Loucy (cell line): ENCODE measurements around the gene ZNF407.

Experiments used
- EZH2phosphoT487 ChIP-seq: fragments of 200-600 bp; IDR thresholded peaks from 2 replicates; pipeline ENCODE4 v1.6.1; 2018; ENCODE audit warnings: antibody characterized with exemption, mild to moderate bottlenecking, moderate library complexity, borderline replicate concordance
- TF ChIP-seq, protein P1 (sequence below): fragments of 200-600 bp; sonication (generic); conservative IDR thresholded peaks from 2 replicates; pipeline ENCODE4 v1.5.1; 2014; ENCODE audit warnings: mild to moderate bottlenecking, antibody characterized with exemption, low read length

DNA sequence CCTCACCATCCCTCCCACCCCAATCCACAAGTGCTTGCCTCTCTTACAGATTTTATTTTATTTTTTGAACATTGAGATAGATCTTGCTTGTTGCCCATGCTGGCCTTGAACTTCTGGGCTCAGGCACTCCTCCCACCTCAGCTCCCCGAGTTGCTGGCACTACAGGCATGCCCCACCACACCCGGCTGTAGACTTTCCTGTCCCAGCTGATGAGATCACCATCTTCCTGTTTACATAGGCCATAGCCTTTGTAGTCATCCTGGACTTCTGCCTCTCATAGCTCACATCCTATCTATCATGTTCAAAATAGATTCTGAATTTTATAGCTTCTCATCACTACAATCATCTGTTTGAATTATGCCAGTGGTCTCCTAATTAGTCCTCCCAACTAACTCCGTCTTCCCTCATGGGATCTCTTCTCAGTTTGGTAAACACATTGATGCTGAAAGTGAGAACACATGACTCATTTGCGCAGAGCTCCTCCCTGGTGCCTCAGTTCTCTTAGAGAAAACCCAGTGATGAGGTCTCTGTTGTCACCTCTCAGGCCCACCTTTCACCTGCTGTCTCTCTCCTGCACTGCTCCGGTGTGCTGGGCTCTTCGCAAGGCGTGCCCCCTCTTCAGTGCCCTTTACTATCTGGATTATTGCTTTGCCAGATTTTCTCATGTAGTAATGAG is 243.0 kb downstream of the ZNF407 start:
- TF ChIP-seq, protein P1, sequence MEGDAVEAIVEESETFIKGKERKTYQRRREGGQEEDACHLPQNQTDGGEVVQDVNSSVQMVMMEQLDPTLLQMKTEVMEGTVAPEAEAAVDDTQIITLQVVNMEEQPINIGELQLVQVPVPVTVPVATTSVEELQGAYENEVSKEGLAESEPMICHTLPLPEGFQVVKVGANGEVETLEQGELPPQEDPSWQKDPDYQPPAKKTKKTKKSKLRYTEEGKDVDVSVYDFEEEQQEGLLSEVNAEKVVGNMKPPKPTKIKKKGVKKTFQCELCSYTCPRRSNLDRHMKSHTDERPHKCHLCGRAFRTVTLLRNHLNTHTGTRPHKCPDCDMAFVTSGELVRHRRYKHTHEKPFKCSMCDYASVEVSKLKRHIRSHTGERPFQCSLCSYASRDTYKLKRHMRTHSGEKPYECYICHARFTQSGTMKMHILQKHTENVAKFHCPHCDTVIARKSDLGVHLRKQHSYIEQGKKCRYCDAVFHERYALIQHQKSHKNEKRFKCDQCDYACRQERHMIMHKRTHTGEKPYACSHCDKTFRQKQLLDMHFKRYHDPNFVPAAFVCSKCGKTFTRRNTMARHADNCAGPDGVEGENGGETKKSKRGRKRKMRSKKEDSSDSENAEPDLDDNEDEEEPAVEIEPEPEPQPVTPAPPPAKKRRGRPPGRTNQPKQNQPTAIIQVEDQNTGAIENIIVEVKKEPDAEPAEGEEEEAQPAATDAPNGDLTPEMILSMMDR, result no peak
- no peak for TF ChIP-seq EZH2phosphoT487
